ENCODE results near the gene KIAA0513. TPM values are rescaled to one million over a fixed set of nuclear protein-coding genes. Genes with fewer than 3 reads are reported as not detected.

KIAA0513 gene
- total RNA-seq, 6 donors from 2014 or later, result 21.6 to 77.5 (median 37.9) TPM

- Histone ChIP-seq H3K27ac (no peak overlapping the region), H3K27me3 (no peaks in the 10 kb centered on the region), H3K36me3 (peaks cover 2 to 66% (median 41%) of the 10 kb centered on the region in 4 donors), H3K4me3 (no peak overlapping the region), H3K9me3 (no peaks in the 10 kb centered on the region), H3K4me1 (peaks cover 0 to under 1% (median under 1%) of the 10 kb centered on the region in 4 donors)
- ATAC-seq (ENCODE audit: low FRiP score in 2 of 2) (no peak), DNase-seq (no peak)
- TF ChIP-seq POLR2A (IDR thresholded peaks at IDR 0.05), result no peak
- no peak for TF ChIP-seq POLR2AphosphoS5 (IDR thresholded peaks at IDR 0.05)
- no peak for TF ChIP-seq EP300 (IDR thresholded peaks at IDR 0.05)
- TF ChIP-seq, protein P1, sequence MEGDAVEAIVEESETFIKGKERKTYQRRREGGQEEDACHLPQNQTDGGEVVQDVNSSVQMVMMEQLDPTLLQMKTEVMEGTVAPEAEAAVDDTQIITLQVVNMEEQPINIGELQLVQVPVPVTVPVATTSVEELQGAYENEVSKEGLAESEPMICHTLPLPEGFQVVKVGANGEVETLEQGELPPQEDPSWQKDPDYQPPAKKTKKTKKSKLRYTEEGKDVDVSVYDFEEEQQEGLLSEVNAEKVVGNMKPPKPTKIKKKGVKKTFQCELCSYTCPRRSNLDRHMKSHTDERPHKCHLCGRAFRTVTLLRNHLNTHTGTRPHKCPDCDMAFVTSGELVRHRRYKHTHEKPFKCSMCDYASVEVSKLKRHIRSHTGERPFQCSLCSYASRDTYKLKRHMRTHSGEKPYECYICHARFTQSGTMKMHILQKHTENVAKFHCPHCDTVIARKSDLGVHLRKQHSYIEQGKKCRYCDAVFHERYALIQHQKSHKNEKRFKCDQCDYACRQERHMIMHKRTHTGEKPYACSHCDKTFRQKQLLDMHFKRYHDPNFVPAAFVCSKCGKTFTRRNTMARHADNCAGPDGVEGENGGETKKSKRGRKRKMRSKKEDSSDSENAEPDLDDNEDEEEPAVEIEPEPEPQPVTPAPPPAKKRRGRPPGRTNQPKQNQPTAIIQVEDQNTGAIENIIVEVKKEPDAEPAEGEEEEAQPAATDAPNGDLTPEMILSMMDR (IDR thresholded peaks at IDR 0.05), result no peak
- WGBS, 2 donors, result 91 to 93% methylated on average over 8 of the region's 8 CpGs
Measured at GRCh38 chr16:85068746-85069145, 41.2 kb downstream of the KIAA0513 start.

DNA sequence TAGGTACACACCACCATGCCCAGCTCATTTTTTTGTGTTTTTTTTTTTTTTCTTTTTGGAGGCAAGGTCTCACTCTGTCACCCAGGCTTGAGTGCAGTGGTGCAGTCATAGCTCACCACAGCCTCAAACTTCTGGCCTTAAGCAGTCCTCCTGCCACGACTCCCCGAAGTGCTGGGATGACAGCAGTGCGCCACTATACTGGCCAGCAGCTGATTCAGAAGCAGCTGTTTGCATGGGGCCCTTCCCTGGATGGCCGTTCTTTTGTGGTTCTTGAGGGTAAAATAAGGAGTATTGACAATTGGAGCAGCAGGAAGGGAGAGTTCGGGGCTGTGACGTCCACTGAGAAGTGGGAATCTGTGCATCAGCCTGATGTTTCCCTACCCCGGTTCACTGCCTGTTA is 41.6 kb downstream of the KIAA0513 start:
- no peak for TF ChIP-seq EP300 (IDR thresholded peaks at IDR 0.05)
- TF ChIP-seq, protein P1 (IDR thresholded peaks at IDR 0.05), result no peak
- TF ChIP-seq POLR2A (IDR thresholded peaks at IDR 0.05), result no peak
- TF ChIP-seq POLR2AphosphoS5 (IDR thresholded peaks at IDR 0.05), result no peak
- Histone ChIP-seq H3K4me1 (no peaks in the 10 kb centered on the region), H3K27ac (no peak overlapping the region), H3K4me3 (no peak overlapping the region), H3K9me3 (no peaks in the 10 kb centered on the region), H3K36me3 (peaks cover 2 to 70% (median 41%) of the 10 kb centered on the region in 4 donors), H3K27me3 (no peaks in the 10 kb centered on the region)
- 96 to 99% methylated on average over 7 of the region's 7 CpGs for WGBS, 2 donors
- ATAC-seq (ENCODE audit: low FRiP score in 2 of 2) (no peak), DNase-seq (no peak)

DNA sequence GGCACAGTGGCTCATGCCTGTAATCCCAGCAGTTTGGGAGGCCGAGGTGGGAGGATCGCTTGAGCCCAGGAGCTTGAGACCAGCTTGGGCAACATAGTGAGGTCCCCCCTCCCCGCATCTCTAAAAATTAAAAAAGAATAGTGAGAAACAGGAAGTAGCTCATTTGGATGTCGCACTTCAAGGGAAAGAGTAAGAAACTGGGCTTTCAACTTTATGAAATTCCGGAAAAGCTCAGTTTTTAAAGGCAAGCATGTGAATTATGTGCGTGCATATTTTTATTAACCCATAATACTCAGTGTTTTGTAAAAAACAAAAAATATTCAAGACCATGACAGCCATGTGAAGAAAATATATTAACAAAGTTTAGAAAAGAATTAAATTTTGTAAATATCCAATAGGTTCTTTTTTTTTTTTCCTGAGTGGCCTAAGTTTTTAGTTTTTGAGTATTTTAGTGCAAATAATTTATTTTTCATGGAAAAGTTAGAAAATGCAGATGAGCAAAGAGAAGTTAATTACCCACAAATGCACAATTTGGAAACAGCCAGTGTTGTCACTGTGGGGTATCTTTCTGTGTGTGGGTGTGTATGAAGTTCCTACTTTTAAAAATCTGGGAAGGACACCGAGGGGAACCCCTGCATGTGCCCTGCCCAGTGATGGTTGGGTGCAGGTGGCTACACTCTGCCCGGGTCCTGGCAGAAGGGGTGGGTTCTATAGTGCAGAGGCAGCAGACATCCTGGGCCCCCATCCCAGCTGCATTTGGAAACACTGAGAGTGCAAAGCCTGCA is 44.7 kb downstream of the KIAA0513 start:
- DNase-seq (no peak), ATAC-seq (ENCODE audit: low FRiP score in 2 of 2) (peak in 1 of 2 donors; percentile 27)
- no peak for TF ChIP-seq POLR2AphosphoS5 (IDR thresholded peaks at IDR 0.05)
- TF ChIP-seq POLR2A (IDR thresholded peaks at IDR 0.05), result no peak
- TF ChIP-seq, protein P1 (IDR thresholded peaks at IDR 0.05), result no peak
- TF ChIP-seq EP300 (IDR thresholded peaks at IDR 0.05), result no peak
- no peak overlapping the region for H3K27ac ChIP-seq
- peaks cover 3 to 82% (median 45%) of the 10 kb centered on the region in 4 donors for H3K36me3 ChIP-seq
- no peaks in the 10 kb centered on the region for H3K27me3 ChIP-seq
- 73 to 83% methylated on average over 8 of the region's 8 CpGs for WGBS, 2 donors
- H3K4me1 ChIP-seq, result no peaks in the 10 kb centered on the region
- H3K4me3 ChIP-seq, result no peak overlapping the region
- no peaks in the 10 kb centered on the region for H3K9me3 ChIP-seq

GRCh38 chr16:85072947-85073346 is 45.4 kb downstream of the KIAA0513 start:
- H3K36me3 ChIP-seq, result peaks cover 4 to 82% (median 42%) of the 10 kb centered on the region in 4 donors
- DNase-seq (no peak), ATAC-seq (ENCODE audit: low FRiP score in 2 of 2) (peak in 1 of 2 donors; percentile 89)
- WGBS, 2 donors, result 81 to 86% methylated on average over 8 to 13 of the region's 13 CpGs
- H3K4me1 ChIP-seq, result no peaks in the 10 kb centered on the region
- TF ChIP-seq POLR2AphosphoS5 (IDR thresholded peaks at IDR 0.05) (peak; percentile 27 to 48), EP300 (IDR thresholded peaks at IDR 0.05) (no peak)
- H3K4me3 ChIP-seq, result no peak overlapping the region
- H3K27me3 ChIP-seq, result no peaks in the 10 kb centered on the region
- no peak overlapping the region for H3K27ac ChIP-seq
- no peaks in the 10 kb centered on the region for H3K9me3 ChIP-seq

GRCh38 chr16:85074225-85074914 is 46.8 kb downstream of the KIAA0513 start:
- TF ChIP-seq, protein P1 (IDR thresholded peaks at IDR 0.05), result no peak
- TF ChIP-seq POLR2A (IDR thresholded peaks at IDR 0.05), result no peak
- TF ChIP-seq EP300 (IDR thresholded peaks at IDR 0.05), result no peak
- H3K36me3 ChIP-seq, result peaks cover 4 to 84% (median 44%) of the 10 kb centered on the region in 4 donors
- ATAC-seq (ENCODE audit: low FRiP score in 2 of 2) (no peak), DNase-seq (no peak)
- H3K9me3 ChIP-seq, result no peaks in the 10 kb centered on the region
- no peaks in the 10 kb centered on the region for H3K4me1 ChIP-seq
- H3K27me3 ChIP-seq, result no peaks in the 10 kb centered on the region
- WGBS, 2 donors, result 95 to 96% methylated on average over 6 of the region's 6 CpGs
- no peak overlapping the region for H3K27ac ChIP-seq
- H3K4me3 ChIP-seq, result no peak overlapping the region
